ENCODE measurements around the gene MVB12B. TPM values are rescaled to one million over a fixed set of nuclear protein-coding genes. Genes with fewer than 3 reads are reported as not detected.

Gene MVB12B
- total and polyA plus RNA-seq, 2 of the 4 experiments (the other 2 are of a cell fraction) = 2.0 to 4.0 TPM

GRCh38 chr9:126386776-126387175 is 60.1 kb downstream of the MVB12B start:
- no peak for DNase-seq
- in situ Hi-C loops (cut with MboI; ENCODE audit: low sequenced_read_pairs) (no loop called here), intact Hi-C loops (cut with micrococcal nuclease) (no loop called here), dilution Hi-C loops (cut with HindIII; ENCODE audit: low sequenced_read_pairs, unreplicated experiment) (no loop called here)
- TF ChIP-seq MAZ (IDR thresholded peaks at IDR 0.05; ENCODE audit: borderline replicate concordance, low read depth, low read length) = no peak
- no peak for TF ChIP-seq FOS (IDR thresholded peaks at IDR 0.05; ENCODE audit: low read depth, low read length)
- no peak for TF ChIP-seq RFX5 (IDR thresholded peaks at IDR 0.05; ENCODE audit: low read depth, low read length)
- TF ChIP-seq SMC3 (IDR thresholded peaks at IDR 0.05; ENCODE audit: low read depth, low read length) = no peak
- TF ChIP-seq MAFK (IDR thresholded peaks at IDR 0.05; ENCODE audit: low read depth, low read length) = no peak
- no peak for TF ChIP-seq NFE2L2 (IDR thresholded peaks at IDR 0.05; ENCODE audit: low read depth, low read length)
- no peak for TF ChIP-seq RCOR1 (IDR thresholded peaks at IDR 0.05; ENCODE audit: insufficient replicate concordance, low read length)
- no peak for TF ChIP-seq POLR2A (IDR thresholded peaks at IDR 0.05; ENCODE audit: low read depth, low read length)
- Histone ChIP-seq H2AK5ac (ENCODE audit: low read depth, low read length) (no peak overlapping the region), H3K9me1 (ENCODE audit: insufficient read depth, low read length) (peaks cover 4% of the 10 kb centered on the region; the same call in 1 of the 2 replicates), H2BK5ac (ENCODE audit: low read depth, low read length, poor library complexity, severe bottlenecking) (no peak overlapping the region), H3K18ac (ENCODE audit: low read depth, low read length) (no peak overlapping the region), H3K14ac (replicated peaks; ENCODE audit: low read depth, low read length) (no peak overlapping the region; the same call in 1 of the 2 replicates), H3K4me1 (ENCODE audit: control insufficient read depth, insufficient read depth, low read length) (peaks cover 3% of the 10 kb centered on the region; the same call in 1 of the 2 replicates), H2AFZ (replicated peaks; ENCODE audit: low read length, poor library complexity) (no peak overlapping the region), H4K5ac (ENCODE audit: low read depth, low read length) (no peak overlapping the region), H2BK20ac (ENCODE audit: low read depth, low read length) (no peak overlapping the region), H3K4ac (ENCODE audit: low read depth, low read length) (no peak overlapping the region), H3K23ac (ENCODE audit: low read depth, low read length) (no peak overlapping the region), H3K36me3 (ENCODE audit: control insufficient read depth, insufficient read depth, low read length) (no peaks in the 10 kb centered on the region), H2BK15ac (ENCODE audit: low read depth, low read length) (no peak overlapping the region), H4K91ac (ENCODE audit: insufficient read depth, low read depth, low read length) (no peak overlapping the region), H2AK9ac (replicated peaks; ENCODE audit: low read depth, low read length, poor library complexity) (no peak overlapping the region), H3K9ac (ENCODE audit: low read depth, low read length) (no peak overlapping the region), H3K27me3 (ENCODE audit: control insufficient read depth, insufficient read depth, low read length) (no peaks in the 10 kb centered on the region), H3K27ac (ENCODE audit: insufficient read depth, low read length) (no peak overlapping the region), H4K20me1 (ENCODE audit: insufficient read depth, low read length) (no peaks in the 10 kb centered on the region), H3K4me3 (ENCODE audit: insufficient read depth, low read depth, low read length) (no peak overlapping the region), H3K9me3 (ENCODE audit: control insufficient read depth, insufficient read depth, low read length) (no peaks in the 10 kb centered on the region), H3K56ac (ENCODE audit: extremely low read depth, insufficient read depth, low read length) (no peak overlapping the region), H3K79me1 (ENCODE audit: low read depth in 1 of 2, low read length in 2 of 2) (no peaks in the 10 kb centered on the region), H2BK120ac (ENCODE audit: low read depth, low read length) (no peak overlapping the region), H3K4me2 (ENCODE audit: low read depth, low read length) (no peak overlapping the region), H4K8ac (ENCODE audit: low read depth in 2 of 2, low read length in 2 of 2) (no peak overlapping the region)
- WGBS, 2 experiments (ENCODE audit: extremely low coverage in 2 of 2, insufficient read length in 1 of 2) = 49% methylated on average over 5 of the region's 6 CpGs; no CpG with 5 or more reads in 1 of the 2 experiments
- BruUV-seq (replicated peaks) = no TSS peak
- ATAC-seq (ENCODE audit: low read depth) = peak; percentile 14; the same call in 1 of the 2 replicates
- ChIA-PET CTCF (no interaction called here), POLR2A (ENCODE audit: unreplicated experiment) (no interaction called here)
